Sigmoid colon (tissue), 4 donors: ENCODE measurements around the gene SPINK5.

Source experiments
- EP300 ChIP-seq, 4 donors: sonication (generic); formaldehyde crosslinking; IDR thresholded peaks; one replicate each; pipeline ENCODE4 v1.6.1; 2017; ENCODE audit warnings: antibody characterized with exemption in 4 of 4
- POLR2AphosphoS5 ChIP-seq, 4 donors: sonication (generic); formaldehyde crosslinking; IDR thresholded peaks; one replicate each; pipeline ENCODE4 v1.6.1; 2017; ENCODE audit warnings: antibody characterized with exemption in 4 of 4
- TF ChIP-seq, protein P1 (sequence below), 4 experiments: fragments of 450-650 bp in 3 of 4; fragments of 200-600 bp in 1 of 4; IDR thresholded peaks; one replicate each; pipeline ENCODE4 v1.5.1; 2016 to 2019; ENCODE audit warnings: antibody characterized with exemption in 4 of 4, mild to moderate bottlenecking in 3 of 4, moderate library complexity in 2 of 4

DNA sequence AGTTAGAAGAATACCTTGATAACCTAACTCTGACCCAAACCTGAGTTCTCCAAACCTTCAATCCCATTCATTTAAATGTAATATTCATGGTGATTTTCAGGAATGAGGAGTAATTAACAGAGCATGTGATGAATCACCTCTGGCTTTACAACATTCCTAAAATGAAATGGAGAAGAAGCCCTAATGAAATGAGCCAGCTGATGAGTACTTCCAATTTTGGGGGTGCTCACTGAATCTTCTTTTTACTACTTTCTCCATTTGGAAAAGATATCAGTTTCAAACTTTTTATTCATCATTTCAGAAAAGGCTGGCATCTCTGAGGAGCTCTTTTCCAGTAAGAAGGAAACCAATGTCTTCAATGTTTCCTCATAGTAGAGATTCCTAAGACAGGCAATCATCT, 2.9 kb upstream of the SPINK5 start:
- TF ChIP-seq, protein P1, sequence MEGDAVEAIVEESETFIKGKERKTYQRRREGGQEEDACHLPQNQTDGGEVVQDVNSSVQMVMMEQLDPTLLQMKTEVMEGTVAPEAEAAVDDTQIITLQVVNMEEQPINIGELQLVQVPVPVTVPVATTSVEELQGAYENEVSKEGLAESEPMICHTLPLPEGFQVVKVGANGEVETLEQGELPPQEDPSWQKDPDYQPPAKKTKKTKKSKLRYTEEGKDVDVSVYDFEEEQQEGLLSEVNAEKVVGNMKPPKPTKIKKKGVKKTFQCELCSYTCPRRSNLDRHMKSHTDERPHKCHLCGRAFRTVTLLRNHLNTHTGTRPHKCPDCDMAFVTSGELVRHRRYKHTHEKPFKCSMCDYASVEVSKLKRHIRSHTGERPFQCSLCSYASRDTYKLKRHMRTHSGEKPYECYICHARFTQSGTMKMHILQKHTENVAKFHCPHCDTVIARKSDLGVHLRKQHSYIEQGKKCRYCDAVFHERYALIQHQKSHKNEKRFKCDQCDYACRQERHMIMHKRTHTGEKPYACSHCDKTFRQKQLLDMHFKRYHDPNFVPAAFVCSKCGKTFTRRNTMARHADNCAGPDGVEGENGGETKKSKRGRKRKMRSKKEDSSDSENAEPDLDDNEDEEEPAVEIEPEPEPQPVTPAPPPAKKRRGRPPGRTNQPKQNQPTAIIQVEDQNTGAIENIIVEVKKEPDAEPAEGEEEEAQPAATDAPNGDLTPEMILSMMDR (IDR thresholded peaks at IDR 0.05) = no peak
- TF ChIP-seq POLR2AphosphoS5 (IDR thresholded peaks at IDR 0.05) (no peak), EP300 (IDR thresholded peaks at IDR 0.05) (no peak)
